SU-DHL-6 (cell line): ENCODE measurements around the gene HUS1.
"Not testable (repeated sequence)": the region's sequence is repeated elsewhere in the genome, so short reads cannot be mapped to it uniquely, and the experiment has no call there.

ENCODE experiments used
- H2AFZ ChIP-seq: fragments of 200-600 bp; sonication (generic); 2 replicates; pipeline ENCODE4 v1.6.1; 2014; ENCODE audit warnings: low read depth, mild to moderate bottlenecking, moderate library complexity, mixed read lengths, antibody characterized with exemption, low read length; ENCODE audit not compliant: severe bottlenecking
- H3F3A ChIP-seq: fragments of 200-600 bp; shearing (Covaris generic); 2 replicates; pipeline ENCODE4 v1.6.0; 2016; ENCODE audit warnings: antibody characterized with exemption, mild to moderate bottlenecking; ENCODE audit not compliant: insufficient read depth
- H3K27ac ChIP-seq: fragments of 200-600 bp; sonication (generic); 2 replicates; pipeline ENCODE4 v1.5.1; 2016; ENCODE audit warnings: low read depth, mild to moderate bottlenecking, low read length, moderate library complexity, mixed read lengths
- H3K27me3 ChIP-seq: fragments of 200-600 bp; sonication (generic), shearing (Covaris generic); 2 replicates; pipeline ENCODE4 v1.6.0; 2014; ENCODE audit warnings: mild to moderate bottlenecking, low read length
- H3K36me3 ChIP-seq: fragments of 200-600 bp; sonication (generic); 2 replicates; pipeline ENCODE4 v1.6.1; 2014; ENCODE audit warnings: mild to moderate bottlenecking, low read length, mixed read lengths
- H3K4me2 ChIP-seq: fragments of 300-600, 200-600 bp; shearing (Covaris generic), sonication (generic); 2 replicates; pipeline ENCODE4 v1.6.0; 2014; ENCODE audit warnings: low read length, low read depth, mild to moderate bottlenecking; ENCODE audit not compliant: poor library complexity, severe bottlenecking
- H3K4me3 ChIP-seq: fragments of 200-600 bp; sonication (generic); 2 replicates; pipeline ENCODE4 v1.5.1; 2014; ENCODE audit warnings: antibody characterized with exemption, low read length, mild to moderate bottlenecking, mixed read lengths; ENCODE audit not compliant: insufficient read depth, poor library complexity, severe bottlenecking
- H3K79me2 ChIP-seq: fragments of 200-600 bp; sonication (generic); 2 replicates; pipeline ENCODE4 v1.6.1; 2014; ENCODE audit warnings: mild to moderate bottlenecking, low read length, moderate library complexity; ENCODE audit not compliant: insufficient read depth
- H3K9ac ChIP-seq: fragments of 200-600 bp; sonication (generic); 2 replicates; pipeline ENCODE4 v1.7.0; 2014; ENCODE audit warnings: mild to moderate bottlenecking, low read length
- H3K9me2 ChIP-seq: fragments of 200-600 bp; sonication (generic); replicated peaks from 2 replicates; pipeline ENCODE4 v1.6.1; 2014; ENCODE audit warnings: low read length; ENCODE audit not compliant: insufficient read depth
- H3K9me3 ChIP-seq: fragments of 200-600 bp; sonication (generic); 2 replicates; pipeline ENCODE4 v1.6.1; 2014; ENCODE audit warnings: low read length, mixed read lengths; ENCODE audit not compliant: insufficient read depth
- H4K20me1 ChIP-seq: fragments of 200-600 bp; sonication (generic); 2 replicates; pipeline ENCODE4 v1.6.1; 2014; ENCODE audit warnings: low read depth, mild to moderate bottlenecking, antibody characterized with exemption, low read length, moderate library complexity, mixed read lengths
- EZH2phosphoT487 ChIP-seq: fragments of 200-600 bp; sonication (generic), shearing (Covaris generic); conservative IDR thresholded peaks from 2 replicates; pipeline ENCODE4 v1.6.1; 2018; ENCODE audit warnings: mild to moderate bottlenecking, antibody characterized with exemption, low read length, moderate library complexity, mixed read lengths
- TF ChIP-seq, protein P1 (sequence below): fragments of 200-600 bp; sonication (generic); IDR thresholded peaks from one replicate; pipeline ENCODE4 v1.5.1; 2017; ENCODE audit warnings: antibody characterized with exemption, mild to moderate bottlenecking, low read length, moderate library complexity; ENCODE audit not compliant: insufficient read depth, poor library complexity, severe bottlenecking

HUS1 gene

DNA sequence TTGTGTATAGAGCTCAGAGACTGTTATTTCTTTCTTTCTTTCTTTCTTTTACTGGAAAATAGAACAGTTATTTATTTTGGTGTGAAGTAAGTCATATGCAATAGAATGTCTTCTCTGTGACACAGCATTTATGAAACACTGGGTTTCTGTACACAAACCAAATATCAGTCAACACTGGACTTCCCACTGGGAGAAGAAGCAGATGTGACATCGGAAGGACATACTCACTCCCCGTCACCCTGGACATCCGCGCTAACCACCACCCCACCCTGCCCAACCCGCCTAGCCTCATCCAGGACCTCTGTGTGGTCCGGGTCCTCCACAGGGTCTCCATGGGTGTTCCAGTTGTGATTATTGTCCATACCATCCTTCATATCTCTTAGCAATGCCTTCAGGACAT is 27.5 kb upstream of the HUS1 start:
- no peaks in the 10 kb centered on the region for H3K9me3 ChIP-seq
- no peaks in the 10 kb centered on the region for H3F3A ChIP-seq
- no peaks in the 10 kb centered on the region for H3K79me2 ChIP-seq
- H2AFZ ChIP-seq: no peak overlapping the region
- H3K27me3 ChIP-seq: no peaks in the 10 kb centered on the region
- no peaks in the 10 kb centered on the region for H4K20me1 ChIP-seq
- no peak overlapping the region for H3K9ac ChIP-seq
- H3K9me2 ChIP-seq: no peaks in the 10 kb centered on the region
- no peak overlapping the region for H3K27ac ChIP-seq
- TF ChIP-seq, protein P1, sequence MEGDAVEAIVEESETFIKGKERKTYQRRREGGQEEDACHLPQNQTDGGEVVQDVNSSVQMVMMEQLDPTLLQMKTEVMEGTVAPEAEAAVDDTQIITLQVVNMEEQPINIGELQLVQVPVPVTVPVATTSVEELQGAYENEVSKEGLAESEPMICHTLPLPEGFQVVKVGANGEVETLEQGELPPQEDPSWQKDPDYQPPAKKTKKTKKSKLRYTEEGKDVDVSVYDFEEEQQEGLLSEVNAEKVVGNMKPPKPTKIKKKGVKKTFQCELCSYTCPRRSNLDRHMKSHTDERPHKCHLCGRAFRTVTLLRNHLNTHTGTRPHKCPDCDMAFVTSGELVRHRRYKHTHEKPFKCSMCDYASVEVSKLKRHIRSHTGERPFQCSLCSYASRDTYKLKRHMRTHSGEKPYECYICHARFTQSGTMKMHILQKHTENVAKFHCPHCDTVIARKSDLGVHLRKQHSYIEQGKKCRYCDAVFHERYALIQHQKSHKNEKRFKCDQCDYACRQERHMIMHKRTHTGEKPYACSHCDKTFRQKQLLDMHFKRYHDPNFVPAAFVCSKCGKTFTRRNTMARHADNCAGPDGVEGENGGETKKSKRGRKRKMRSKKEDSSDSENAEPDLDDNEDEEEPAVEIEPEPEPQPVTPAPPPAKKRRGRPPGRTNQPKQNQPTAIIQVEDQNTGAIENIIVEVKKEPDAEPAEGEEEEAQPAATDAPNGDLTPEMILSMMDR: no peak
- no peak for TF ChIP-seq EZH2phosphoT487
- H3K4me3 ChIP-seq: no peak overlapping the region
- no peaks in the 10 kb centered on the region for H3K36me3 ChIP-seq
- H3K4me2 ChIP-seq: no peak overlapping the region

DNA sequence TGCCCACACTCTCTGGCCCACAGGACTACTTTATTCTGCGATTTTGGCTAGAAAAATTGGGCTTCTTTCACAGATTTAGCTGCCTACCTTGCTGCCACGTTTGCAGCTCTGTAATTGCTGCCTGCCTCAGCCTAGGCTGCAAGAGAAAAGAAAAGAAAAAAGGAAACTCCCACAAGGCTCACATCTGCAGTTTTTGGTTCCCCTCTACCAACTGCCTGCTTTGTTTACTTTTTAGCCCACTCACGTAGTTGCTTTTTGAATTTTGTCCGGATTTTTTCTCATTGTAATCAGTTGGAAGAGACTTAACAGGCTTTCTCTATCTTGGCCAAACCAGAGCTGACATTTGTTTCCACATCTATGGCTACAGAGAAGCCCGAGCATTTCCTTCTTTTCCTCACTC is 25.2 kb upstream of the HUS1 start:
- Histone ChIP-seq H4K20me1 (no peaks in the 10 kb centered on the region), H3K27ac (no peak overlapping the region), H3K9me3 (no peaks in the 10 kb centered on the region), H3K4me2 (no peak overlapping the region), H3K27me3 (no peaks in the 10 kb centered on the region), H3K79me2 (no peaks in the 10 kb centered on the region), H3K9ac (no peak overlapping the region), H3K36me3 (no peaks in the 10 kb centered on the region), H3F3A (no peaks in the 10 kb centered on the region), H3K9me2 (no peaks in the 10 kb centered on the region), H2AFZ (no peak overlapping the region), H3K4me3 (no peak overlapping the region)
- TF ChIP-seq EZH2phosphoT487: no peak
- TF ChIP-seq, protein P1: no peak

- no peak overlapping the region for H3K9ac ChIP-seq
These were observed 24.6 kb upstream of the HUS1 start for GRCh38 chr7:48004032-48004431.

GRCh38 chr7:48000164-48000563 is 20.7 kb upstream of the HUS1 start:
- H3K4me2 ChIP-seq, H3K27ac ChIP-seq, H3F3A ChIP-seq: not testable (repeated sequence)

More at GRCh38 chr7:48004032-48004431, 24.6 kb upstream of the HUS1 start:
- Histone ChIP-seq H4K20me1 (no peaks in the 10 kb centered on the region), H3K4me3 (no peak overlapping the region), H3K27me3 (no peaks in the 10 kb centered on the region), H3K9me2 (no peaks in the 10 kb centered on the region), H3F3A (no peaks in the 10 kb centered on the region), H3K79me2 (no peaks in the 10 kb centered on the region), H2AFZ (no peak overlapping the region), H3K4me2 (no peak overlapping the region), H3K36me3 (no peaks in the 10 kb centered on the region), H3K9me3 (no peaks in the 10 kb centered on the region), H3K27ac (no peak overlapping the region)
- no peak for TF ChIP-seq EZH2phosphoT487
- TF ChIP-seq, protein P1: no peak

More at GRCh38 chr7:48000164-48000563, 20.7 kb upstream of the HUS1 start:
- not testable (repeated sequence) for H3K9me3 ChIP-seq, H2AFZ ChIP-seq, H3K36me3 ChIP-seq, H3K9me2 ChIP-seq, H3K79me2 ChIP-seq, H3K9ac ChIP-seq, H3K4me3 ChIP-seq, H4K20me1 ChIP-seq, H3K27me3 ChIP-seq
